Iris pigment epithelial cell (primary cell): ENCODE results near the gene ULBP1.
"Not testable (repeated sequence)": the region's sequence is repeated elsewhere in the genome, so short reads cannot be mapped to it uniquely, and the experiment has no call there.

Source experiments
- DNase-seq: peaks from one replicate; pipeline ENCODE4 v3.0.0-alpha.2; 2011; ENCODE audit warnings: low read depth

The ULBP1 gene

GRCh38 chr6:149975400-149975799, 11.7 kb downstream of the ULBP1 start:
- DNase-seq, result no peak

DNA sequence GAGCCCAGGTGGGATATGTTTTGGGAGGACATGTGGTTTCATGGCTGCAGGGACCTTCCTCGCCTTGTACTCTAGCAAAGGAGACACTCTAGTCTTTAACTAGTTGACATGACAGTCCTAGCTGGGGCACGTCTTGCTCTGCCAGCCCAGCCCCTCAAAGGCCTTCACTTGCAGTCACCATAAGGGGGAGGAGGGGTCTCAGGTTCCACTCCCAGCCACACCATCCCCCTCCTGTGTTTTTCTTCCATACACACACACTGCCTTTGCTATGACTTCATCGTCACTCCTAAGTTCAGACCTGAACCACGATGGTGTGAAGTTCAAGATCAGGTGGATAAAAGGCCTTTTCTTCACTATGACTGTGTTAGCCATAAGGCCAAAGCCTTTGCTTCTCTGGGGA, 13.5 kb downstream of the ULBP1 start:
- DNase-seq, result no peak

DNA sequence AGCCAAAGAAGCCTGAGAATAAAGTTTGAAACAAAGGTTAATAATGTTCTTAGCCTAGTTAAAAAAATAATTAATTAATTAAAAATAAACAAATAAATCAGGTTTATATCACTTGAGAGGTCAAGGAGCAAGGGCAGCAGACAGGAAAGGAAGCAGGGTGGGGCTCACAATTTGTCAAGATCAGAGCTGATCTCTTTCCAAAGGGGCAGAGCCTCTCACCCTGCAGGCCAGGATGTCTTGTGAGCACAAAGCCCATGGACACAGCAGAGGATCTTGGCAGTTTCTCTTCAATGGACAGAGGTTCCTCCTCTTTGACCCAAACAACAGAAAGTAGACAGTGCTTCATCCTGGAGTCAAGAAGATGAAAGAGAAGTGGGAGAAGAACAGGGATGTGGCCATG, 14.9 kb downstream of the ULBP1 start:
- no peak for DNase-seq

GRCh38 chr6:149979293-149979692, 15.6 kb downstream of the ULBP1 start:
- no peak for DNase-seq

DNA sequence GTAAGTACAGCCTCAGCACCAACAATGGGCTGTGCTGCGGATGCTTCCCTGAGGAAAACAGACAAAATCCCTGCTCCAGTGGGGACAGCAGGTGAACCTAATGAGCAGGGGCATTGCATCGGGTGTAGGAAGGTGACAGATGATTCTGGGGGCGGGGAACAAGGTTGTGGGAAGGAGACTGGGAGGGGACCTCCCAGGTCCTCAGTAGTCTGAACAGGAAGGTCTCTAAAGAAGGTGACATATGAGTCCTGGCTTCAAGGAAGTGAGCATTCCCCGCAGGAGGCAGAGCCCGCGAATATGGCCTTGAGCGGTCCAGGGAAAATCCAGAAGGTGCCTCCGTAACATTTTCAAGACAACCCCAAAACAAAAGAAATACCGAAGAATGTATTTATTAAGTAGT, 19.4 kb downstream of the ULBP1 start:
- no peak for DNase-seq

GRCh38 chr6:149984773-149985172, 21.0 kb downstream of the ULBP1 start:
- no peak for DNase-seq

GRCh38 chr6:149985481-149985937, 21.8 kb downstream of the ULBP1 start:
- DNase-seq, result no peak

DNA sequence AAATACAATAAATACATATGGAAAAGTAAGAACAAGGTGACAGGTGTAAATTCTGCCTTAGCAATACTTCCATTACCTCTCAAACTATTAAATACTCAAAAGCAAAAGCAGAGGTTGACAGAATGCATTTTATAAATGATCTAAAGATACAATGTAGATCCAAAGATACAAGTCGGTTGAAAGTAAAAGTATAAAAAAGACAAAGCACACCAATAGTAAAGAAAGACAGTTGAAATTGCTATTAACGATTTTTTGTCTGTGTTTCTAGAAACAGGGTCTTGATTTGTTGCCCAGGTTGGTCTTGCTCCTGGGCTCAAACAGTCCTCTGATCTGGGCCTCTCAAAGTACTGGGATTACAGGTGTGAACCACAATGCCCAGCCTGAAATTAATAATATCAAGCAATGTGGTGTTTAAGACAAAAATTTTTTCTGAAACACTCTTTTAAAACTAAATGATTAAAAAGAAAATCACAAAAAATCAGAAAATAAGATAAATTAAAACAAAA, 23.9 kb downstream of the ULBP1 start:
- DNase-seq, result no peak

GRCh38 chr6:149988550-149989346, 25.0 kb downstream of the ULBP1 start:
- no peak for DNase-seq

GRCh38 chr6:149990212-149990660, 26.5 kb downstream of the ULBP1 start:
- DNase-seq, result no peak

DNA sequence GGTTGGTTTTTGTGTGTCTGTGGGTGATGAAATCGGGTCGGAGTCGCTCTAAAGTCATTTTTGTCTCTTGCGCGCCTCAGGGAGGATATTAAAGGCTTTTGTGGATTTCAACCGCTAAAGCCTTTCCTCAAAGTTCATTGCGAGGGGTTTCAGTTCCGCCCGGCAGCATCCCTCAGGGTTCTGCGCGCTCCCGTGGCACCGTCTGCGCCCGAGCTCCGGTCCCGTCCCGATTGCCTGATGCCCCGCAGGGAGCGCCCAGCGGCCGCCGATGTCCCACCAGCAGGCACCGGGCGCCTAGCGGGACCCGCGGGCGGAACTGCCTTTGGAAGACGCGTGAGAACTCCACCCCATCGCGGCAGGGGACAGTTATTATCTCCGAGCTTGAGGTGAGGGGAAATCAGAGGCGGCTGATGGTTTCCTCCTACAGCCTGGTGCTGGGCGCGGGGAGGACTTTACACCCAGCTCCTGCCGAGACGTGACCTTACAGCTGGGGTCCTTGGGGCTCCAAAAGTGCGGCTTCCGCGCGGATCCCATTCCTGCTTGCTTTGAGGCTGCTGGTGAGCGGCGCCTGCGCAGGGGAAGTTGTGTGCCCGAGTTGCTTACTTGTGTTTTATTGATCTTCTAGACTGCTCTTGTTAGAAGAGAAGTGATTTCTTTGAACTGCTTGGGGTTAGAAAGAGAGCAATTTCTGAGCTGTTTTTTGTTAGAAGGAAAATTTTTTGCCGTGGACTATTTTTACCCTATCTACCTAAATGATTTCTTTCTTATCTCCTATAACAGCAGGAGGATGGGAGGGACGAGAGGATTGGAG, 27.1 kb downstream of the ULBP1 start:
- no peak for DNase-seq

DNA sequence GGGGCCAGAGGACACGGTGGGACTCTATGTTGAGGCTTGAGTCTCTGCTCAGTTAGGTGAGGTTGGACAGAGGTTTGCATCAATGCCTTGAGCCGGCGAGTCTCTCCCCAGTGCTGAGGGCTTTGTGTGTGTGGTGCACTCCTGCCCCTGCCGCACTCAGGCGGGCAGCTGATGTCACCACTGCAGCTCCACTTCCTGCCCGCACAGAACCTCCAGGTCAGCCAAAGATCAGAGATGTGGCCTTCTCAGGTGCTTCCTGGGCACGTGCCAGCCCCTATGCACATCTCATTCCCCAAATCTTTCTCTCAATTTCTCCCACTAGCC, 27.7 kb downstream of the ULBP1 start:
- DNase-seq, result not testable (repeated sequence)

DNA sequence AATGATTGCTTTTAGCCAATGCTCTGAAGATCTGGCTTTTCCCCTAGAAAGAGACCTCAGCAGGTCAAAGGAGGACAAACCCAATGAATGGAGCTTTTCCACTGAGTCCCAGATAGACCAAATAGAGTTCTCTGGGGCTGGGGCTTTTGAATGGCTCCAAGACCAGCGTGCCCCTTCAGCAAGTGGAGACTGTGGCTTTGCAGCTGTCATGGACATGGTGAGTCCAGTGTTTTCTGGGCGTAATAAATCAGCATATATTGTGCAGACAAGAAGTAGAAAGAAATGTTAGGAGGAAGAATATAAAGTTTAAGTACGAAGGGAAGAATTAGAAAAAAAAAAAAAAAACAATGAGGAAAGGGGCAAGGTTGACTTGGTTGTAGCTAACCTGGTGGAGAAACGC, 28.1 kb downstream of the ULBP1 start:
- DNase-seq, result no peak

GRCh38 chr6:149995235-149995750, 31.6 kb downstream of the ULBP1 start:
- no peak for DNase-seq

DNA sequence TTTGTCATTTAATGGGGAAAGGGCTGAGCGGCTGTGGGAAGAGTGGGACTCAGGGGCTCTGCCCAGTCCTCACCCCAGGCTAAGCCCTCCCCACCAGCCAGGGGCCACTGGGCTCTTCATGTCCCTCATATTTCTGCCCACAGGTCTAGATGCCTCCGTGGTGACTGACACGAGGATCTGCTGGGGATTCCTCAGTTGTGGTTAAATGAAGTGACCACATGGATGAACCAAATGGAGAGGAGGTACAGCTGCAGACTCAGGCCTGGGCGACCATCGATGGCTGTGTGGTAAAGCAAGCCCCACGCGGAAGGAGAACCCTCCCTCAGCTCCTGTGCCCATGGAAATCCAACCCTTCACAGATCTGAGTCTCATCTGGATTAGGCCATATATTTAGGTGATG, 32.2 kb downstream of the ULBP1 start:
- no peak for DNase-seq

- DNase-seq, result no peak
Observed at GRCh38 chr6:149999636-150000035, 35.9 kb downstream of the ULBP1 start.

GRCh38 chr6:150001295-150002008, 37.7 kb downstream of the ULBP1 start:
- DNase-seq, result no peak

- DNase-seq, result no peak
Observed at GRCh38 chr6:150002710-150003109, 39.0 kb downstream of the ULBP1 start.

GRCh38 chr6:150003599-150003998, 39.9 kb downstream of the ULBP1 start:
- not testable (repeated sequence) for DNase-seq

GRCh38 chr6:150004101-150004782, 40.5 kb downstream of the ULBP1 start:
- no peak for DNase-seq
